GM10266 (cell line): ENCODE data around the gene NHS.
"Not testable (repeated sequence)": the region's sequence is repeated elsewhere in the genome, so short reads cannot be mapped to it uniquely, and the experiment has no call there.

Experiments used
- DNase-seq: peaks from one replicate; pipeline ENCODE4 v3.0.0; 2012; ENCODE audit errors: extremely low spot score
- CTCF ChIP-seq: IDR thresholded peaks from 2 replicates; pipeline ENCODE4 v1.5.1; 2012; ENCODE audit warnings: mild to moderate bottlenecking, low read depth; ENCODE audit not compliant: control insufficient read depth, insufficient read depth; ENCODE audit errors: missing control alignments

Gene NHS

GRCh38 chrX:17563515-17563914, 188.5 kb downstream of the NHS start:
- no peak for DNase-seq
- no peak for TF ChIP-seq CTCF

DNA sequence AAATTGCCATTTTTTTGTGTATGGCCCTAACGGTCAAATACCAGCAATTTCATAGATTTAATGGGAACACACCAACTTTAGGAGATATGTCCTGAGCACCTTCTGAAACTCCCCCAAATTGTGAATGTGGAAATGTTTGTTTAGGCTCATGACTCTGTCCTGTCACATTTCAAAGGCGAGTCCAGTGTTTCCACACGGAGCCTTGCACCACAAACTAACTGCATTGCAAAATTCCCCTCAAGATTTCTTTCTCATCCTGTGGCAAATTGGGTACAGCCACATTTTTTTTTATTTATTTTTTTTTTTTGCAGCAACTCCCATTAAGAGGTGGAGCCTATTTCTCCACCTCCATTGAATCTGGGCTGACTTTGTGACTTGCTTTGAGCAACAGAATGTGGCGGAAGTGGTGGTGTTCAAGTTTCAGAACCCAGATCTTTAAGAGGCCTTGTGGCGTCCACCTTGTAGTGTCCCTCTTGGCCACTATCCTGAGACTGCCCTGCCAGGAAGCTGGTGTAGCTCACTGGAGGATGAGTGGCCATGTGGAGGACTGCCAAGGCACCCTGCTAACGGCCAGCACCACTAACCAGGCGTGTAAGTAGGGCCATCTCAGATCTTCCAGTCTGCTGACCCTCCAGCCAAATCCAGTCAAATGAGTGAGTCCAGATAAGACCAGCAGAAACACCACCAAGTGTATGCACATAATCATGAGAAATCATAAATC, 189.8 kb downstream of the NHS start:
- no peak for TF ChIP-seq CTCF
- no peak for DNase-seq

GRCh38 chrX:17566740-17567139, 191.7 kb downstream of the NHS start:
- no peak for TF ChIP-seq CTCF
- no peak for DNase-seq

- DNase-seq: no peak
- no peak for TF ChIP-seq CTCF
These were observed 192.2 kb downstream of the NHS start for GRCh38 chrX:17567187-17567586.

DNA sequence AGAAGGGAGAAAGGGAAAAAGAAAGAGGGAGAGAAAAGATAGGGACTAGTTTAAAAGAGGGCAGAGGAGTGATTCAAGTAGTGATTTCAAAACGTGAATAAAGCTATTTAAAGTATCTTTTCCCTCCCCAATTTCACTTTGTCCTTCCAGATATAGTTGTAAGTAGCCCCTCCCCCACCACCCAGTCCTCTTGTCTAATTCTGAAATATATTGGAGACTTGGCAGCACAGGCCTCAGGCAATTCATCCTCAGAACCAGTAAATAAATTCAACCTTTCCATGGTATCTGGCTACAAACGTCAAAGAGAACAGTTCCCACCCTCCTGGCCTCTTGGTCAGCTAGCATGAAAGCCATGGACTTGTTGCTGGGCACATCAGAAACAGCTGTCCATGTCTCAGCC, 192.8 kb downstream of the NHS start:
- no peak for TF ChIP-seq CTCF
- DNase-seq: no peak

GRCh38 chrX:17568804-17569203, 193.8 kb downstream of the NHS start:
- DNase-seq: not testable (repeated sequence)

- no peak for DNase-seq
- no peak for TF ChIP-seq CTCF
These were observed 204.0 kb downstream of the NHS start for GRCh38 chrX:17579026-17579425.
